Endothelial cell of umbilical vein (primary cell): ENCODE data around the gene KCNJ6. TPM values are rescaled to one million over a fixed set of nuclear protein-coding genes. Genes with fewer than 3 reads are reported as not detected.

Source experiments
- BruUV-seq: library from RNA; stranded (reverse); fragments of 400-500 nt; replicated peaks from 2 replicates; lab custom pipeline; 2021; lab: Mats Ljungman, UMichigan
- CTCF ChIA-PET: fragments of 300-600, 350-600 bp; sonication (Branson Sonifier 250); formaldehyde crosslinking; loops from one replicate; lab custom pipeline; 2021; ENCODE audit warnings: antibody characterized with exemption, inconsistent platforms; lab: Charles Lee
- POLR2A ChIA-PET: fragments of 300-600, 350-600 bp; sonication (Branson Sonifier 250); formaldehyde crosslinking; loops from one replicate; lab custom pipeline; 2021; ENCODE audit warnings: antibody characterized with exemption, inconsistent platforms; lab: Charles Lee
- DNase-seq: peaks from one replicate; pipeline ENCODE4 v3.0.0-alpha.2; 2011; ENCODE audit warnings: low read depth, low spot score
- FAIRE-seq: peaks from 2 replicates; lab custom pipeline; 2011; peaks lifted over from hg19 to GRCh38; lab: Jason Lieb, UNC
- H2AFZ ChIP-seq: 2 replicates; pipeline ENCODE4 v1.6.0; 2012; ENCODE audit warnings: low read depth, low read length, control low read depth, inconsistent platforms
- H3K27ac ChIP-seq: 2 replicates; pipeline ENCODE4 v1.5.1; 2011; ENCODE audit warnings: low read depth, mild to moderate bottlenecking, control low read depth, low read length, moderate library complexity; ENCODE audit not compliant: insufficient read depth
- H3K27me3 ChIP-seq, 2 experiments: 2 replicates each; pipeline versions ENCODE4 v1.6.0 to v1.6.1; 2011; ENCODE audit warnings: low read length in 2 of 2, mixed read lengths in 1 of 2; ENCODE audit not compliant: control insufficient read depth in 2 of 2, insufficient read depth in 2 of 2
- H3K36me3 ChIP-seq, 2 experiments: 2 replicates in 1 of 2; 3 replicates in 1 of 2; pipeline ENCODE4 v1.5.1; 2011; ENCODE audit warnings: low read length in 2 of 2, mild to moderate bottlenecking in 1 of 2, moderate library complexity in 1 of 2; ENCODE audit not compliant: control insufficient read depth in 2 of 2, insufficient read depth in 2 of 2; ENCODE audit errors: extremely low read depth in 1 of 2
- H3K4me1 ChIP-seq: 3 replicates; pipeline ENCODE4 v1.5.1; 2011; ENCODE audit warnings: mild to moderate bottlenecking, low read length; ENCODE audit not compliant: control insufficient read depth, insufficient read depth; ENCODE audit errors: extremely low read depth
- H3K4me2 ChIP-seq: 2 replicates; pipeline ENCODE4 v1.6.1; 2011; ENCODE audit warnings: low read length, control low read depth, mixed read lengths; ENCODE audit not compliant: insufficient read depth
- H3K4me3 ChIP-seq, 3 experiments: fragments of 200-600 bp in 1 of 3; sonication (generic), shearing (Covaris generic) in 1 of 3; replicated peaks in 1 of 3; 2 replicates each; pipeline ENCODE4 v1.5.1; 2011 to 2016; ENCODE audit warnings: control low read depth in 3 of 3, low read length in 3 of 3, mild to moderate bottlenecking in 2 of 3, inconsistent platforms in 1 of 3, low read depth in 1 of 3, moderate library complexity in 1 of 3; ENCODE audit not compliant: insufficient read depth in 1 of 3
- H3K79me2 ChIP-seq: 2 replicates; pipeline ENCODE4 v1.6.0; 2012; ENCODE audit warnings: low read length, inconsistent platforms; ENCODE audit not compliant: control insufficient read depth, insufficient read depth
- H3K9ac ChIP-seq: replicated peaks from 2 replicates; pipeline ENCODE3; 2011; ENCODE audit warnings: low read length, control low read depth; ENCODE audit not compliant: insufficient read depth; ENCODE audit errors: extremely low read depth
- H3K9me1 ChIP-seq: replicated peaks from 3 replicates; pipeline ENCODE4 v1.6.0; 2011; ENCODE audit warnings: mild to moderate bottlenecking, low read length; ENCODE audit not compliant: control insufficient read depth, insufficient read depth; ENCODE audit errors: extremely low read depth
- H3K9me3 ChIP-seq: replicated peaks from 2 replicates; pipeline ENCODE4 v1.5.1; 2012; ENCODE audit warnings: low read length, inconsistent platforms; ENCODE audit not compliant: control insufficient read depth, insufficient read depth
- H4K20me1 ChIP-seq: replicated peaks from 2 replicates; pipeline ENCODE3; 2011; ENCODE audit warnings: mild to moderate bottlenecking, low read length; ENCODE audit not compliant: control insufficient read depth, insufficient read depth; ENCODE audit errors: extremely low read depth
- EZH2 ChIP-seq: IDR thresholded peaks from 2 replicates; pipeline ENCODE4 v1.6.1; 2012; ENCODE audit warnings: borderline replicate concordance, low read depth, mild to moderate bottlenecking, moderate library complexity, low read length, inconsistent platforms; ENCODE audit not compliant: severe bottlenecking
- FOS ChIP-seq: IDR thresholded peaks from 2 replicates; pipeline ENCODE4 v1.6.1; 2011; ENCODE audit warnings: mild to moderate bottlenecking, low read length, moderate library complexity, borderline replicate concordance; ENCODE audit not compliant: insufficient read depth
- GATA2 ChIP-seq: IDR thresholded peaks from 2 replicates; pipeline ENCODE4 v1.7.0; 2011; ENCODE audit warnings: low read depth, mild to moderate bottlenecking, moderate library complexity, mixed read lengths, low read length; ENCODE audit not compliant: insufficient read length, insufficient read depth
- JUN ChIP-seq: IDR thresholded peaks from 2 replicates; pipeline ENCODE4 v1.6.1; 2011; ENCODE audit warnings: borderline replicate concordance, low read depth; ENCODE audit not compliant: insufficient read length, insufficient read depth
- MYC ChIP-seq: IDR thresholded peaks from one replicate; pipeline ENCODE4 v1.6.1; 2011; ENCODE audit warnings: mild to moderate bottlenecking, low read depth, low read length
- POLR2A ChIP-seq: IDR thresholded peaks from 2 replicates; pipeline ENCODE4 v1.6.1; 2012; ENCODE audit warnings: low read depth, mild to moderate bottlenecking, control low read depth, low read length
- POLR2AphosphoS5 ChIP-seq: IDR thresholded peaks from 2 replicates; pipeline ENCODE4 v1.6.1; 2012; ENCODE audit warnings: low read depth, mild to moderate bottlenecking, control low read depth, low read length, moderate library complexity; ENCODE audit not compliant: insufficient read depth
- dilution Hi-C: fragments of 300-500 bp; cut with MboI; formaldehyde crosslinking; loops from one replicate; pipeline ENCODE4 v1.15.0; 2019; ENCODE audit warnings: low sequenced_read_pairs; ENCODE audit not compliant: extremely low pct_ligation_motif_present
- intact Hi-C: fragments of 100-400 bp; cut with micrococcal nuclease; formaldehyde crosslinking; loops from one replicate; pipeline ENCODE4 v1.10.0; 2022
- polyA plus RNA-seq, 4 experiments: library from polyadenylated mRNA; depleted of rRNA in 3 of 4; stranded (reverse) in 3 of 4; unstranded in 1 of 4; fragments of >200 nt; gene quantifications; 2 replicates each; pipeline versions ENCODE4 v1.2.1 to v1.2.3, GENCODE V29; 2011 to 2012; ENCODE audit warnings: missing spikeins in 1 of 4
- total RNA-seq: library from RNA; stranded (reverse); gene quantifications from 2 replicates; pipeline ENCODE4 v1.2.3, GENCODE V29; 2021
- TF ChIP-seq, protein P1 (sequence below), 2 donors: IDR thresholded peaks; 1 replicate in 1 of 2; 2 replicates in 1 of 2; pipeline ENCODE4 v1.5.1; 2011; ENCODE audit warnings: low read length in 2 of 2, mild to moderate bottlenecking in 2 of 2, moderate library complexity in 2 of 2, control low read depth in 1 of 2, inconsistent platforms in 1 of 2, low read depth in 1 of 2; ENCODE audit not compliant: insufficient read depth in 1 of 2; ENCODE audit errors: extremely low read depth in 1 of 2
- TF ChIP-seq, protein P2 (sequence below): IDR thresholded peaks from 2 replicates; pipeline ENCODE4 v1.6.1; 2011; ENCODE audit not compliant: insufficient read depth, insufficient read length

KCNJ6 gene
- total and polyA plus RNA-seq, 2 donors (not counting 3 experiments of a cell fraction or from before 2014, with no cell fraction given) = not detected

DNA sequence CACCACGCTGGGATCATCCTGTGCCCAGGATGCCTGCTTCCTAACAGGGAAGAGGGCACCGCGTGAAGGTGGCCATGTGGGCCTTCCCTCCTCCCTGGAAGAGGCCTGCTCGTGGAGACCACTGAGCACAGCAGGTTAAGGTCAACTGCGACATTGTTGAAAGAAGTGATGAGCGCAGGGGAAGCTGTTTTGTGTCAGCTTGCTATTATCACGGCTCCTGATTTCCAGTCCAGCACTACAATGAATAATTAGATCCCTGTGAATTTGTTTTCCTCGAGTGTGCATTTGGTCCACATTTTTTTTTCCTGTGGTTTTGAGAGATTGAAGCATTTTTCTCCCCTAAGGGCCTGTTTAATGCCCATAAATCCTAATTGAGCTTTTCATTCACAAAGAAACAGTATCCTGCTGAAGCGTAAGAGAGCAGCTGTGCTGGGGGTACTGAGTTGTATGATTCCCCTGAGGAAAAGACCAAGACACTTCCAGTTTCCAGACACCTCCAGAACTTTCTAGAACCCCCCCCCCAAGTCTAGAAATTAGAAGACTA is 204.9 kb downstream of the KCNJ6 start:
- Histone ChIP-seq H3K9ac (no peak overlapping the region), H3K9me1 (no peaks in the 10 kb centered on the region), H2AFZ (no peak overlapping the region), H3K9me3 (no peaks in the 10 kb centered on the region), H3K27me3 (no peaks in the 10 kb centered on the region), H3K4me1 (no peaks in the 10 kb centered on the region), H3K27ac (no peak overlapping the region), H3K4me2 (no peak overlapping the region), H3K4me3 (no peak overlapping the region), H3K36me3 (no peaks in the 10 kb centered on the region), H3K79me2 (no peaks in the 10 kb centered on the region), H4K20me1 (no peaks in the 10 kb centered on the region)
- no TSS peak for BruUV-seq
- dilution Hi-C loops (no loop called here), intact Hi-C loops (no loop called here)
- POLR2A ChIA-PET = no interaction called here
- TF ChIP-seq POLR2AphosphoS5 (no peak), EZH2 (no peak), MYC (no peak), JUN (no peak), FOS (no peak), GATA2 (no peak), POLR2A (no peak)
- TF ChIP-seq, protein P1, sequence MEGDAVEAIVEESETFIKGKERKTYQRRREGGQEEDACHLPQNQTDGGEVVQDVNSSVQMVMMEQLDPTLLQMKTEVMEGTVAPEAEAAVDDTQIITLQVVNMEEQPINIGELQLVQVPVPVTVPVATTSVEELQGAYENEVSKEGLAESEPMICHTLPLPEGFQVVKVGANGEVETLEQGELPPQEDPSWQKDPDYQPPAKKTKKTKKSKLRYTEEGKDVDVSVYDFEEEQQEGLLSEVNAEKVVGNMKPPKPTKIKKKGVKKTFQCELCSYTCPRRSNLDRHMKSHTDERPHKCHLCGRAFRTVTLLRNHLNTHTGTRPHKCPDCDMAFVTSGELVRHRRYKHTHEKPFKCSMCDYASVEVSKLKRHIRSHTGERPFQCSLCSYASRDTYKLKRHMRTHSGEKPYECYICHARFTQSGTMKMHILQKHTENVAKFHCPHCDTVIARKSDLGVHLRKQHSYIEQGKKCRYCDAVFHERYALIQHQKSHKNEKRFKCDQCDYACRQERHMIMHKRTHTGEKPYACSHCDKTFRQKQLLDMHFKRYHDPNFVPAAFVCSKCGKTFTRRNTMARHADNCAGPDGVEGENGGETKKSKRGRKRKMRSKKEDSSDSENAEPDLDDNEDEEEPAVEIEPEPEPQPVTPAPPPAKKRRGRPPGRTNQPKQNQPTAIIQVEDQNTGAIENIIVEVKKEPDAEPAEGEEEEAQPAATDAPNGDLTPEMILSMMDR (IDR thresholded peaks at IDR 0.05; ENCODE audit: extremely low read depth in 1 of 2, insufficient read depth in 1 of 2, low read depth in 1 of 2, low read length in 2 of 2) = no peak
- TF ChIP-seq, protein P2, sequence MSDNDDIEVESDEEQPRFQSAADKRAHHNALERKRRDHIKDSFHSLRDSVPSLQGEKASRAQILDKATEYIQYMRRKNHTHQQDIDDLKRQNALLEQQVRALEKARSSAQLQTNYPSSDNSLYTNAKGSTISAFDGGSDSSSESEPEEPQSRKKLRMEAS = no peak
- FAIRE-seq (no peak), DNase-seq (no peak)
- CTCF ChIA-PET = interaction anchor here (0.6 to 2.8 kb wide), 19 partner anchors 9 to 724 kb away, joined by 3 to 78 read pairs (median 6); no protein-coding TSS in a partner anchor
